Measurements from ENCODE around the gene NR6A1. TPM values are rescaled to one million over a fixed set of nuclear protein-coding genes. Genes with fewer than 3 reads are reported as not detected.

NR6A1 gene
- total RNA-seq, 1 donor from 2014 or later, result 0.53 TPM

- intact Hi-C loops (cut with DNase I), result loop anchor here (5.0 kb wide), 1 partner anchor 44 kb away; no protein-coding TSS in a partner anchor
- Histone ChIP-seq H3K27me3 (no peaks in the 10 kb centered on the region), H3K27ac (peak overlapping the region in 1 of 2 donors; percentile 12), H3K4me3 (no peak overlapping the region), H3K36me3 (no peaks in the 10 kb centered on the region), H3K4me1 (no peaks in the 10 kb centered on the region), H3K9me3 (no peaks in the 10 kb centered on the region)
- TF ChIP-seq, protein P1, sequence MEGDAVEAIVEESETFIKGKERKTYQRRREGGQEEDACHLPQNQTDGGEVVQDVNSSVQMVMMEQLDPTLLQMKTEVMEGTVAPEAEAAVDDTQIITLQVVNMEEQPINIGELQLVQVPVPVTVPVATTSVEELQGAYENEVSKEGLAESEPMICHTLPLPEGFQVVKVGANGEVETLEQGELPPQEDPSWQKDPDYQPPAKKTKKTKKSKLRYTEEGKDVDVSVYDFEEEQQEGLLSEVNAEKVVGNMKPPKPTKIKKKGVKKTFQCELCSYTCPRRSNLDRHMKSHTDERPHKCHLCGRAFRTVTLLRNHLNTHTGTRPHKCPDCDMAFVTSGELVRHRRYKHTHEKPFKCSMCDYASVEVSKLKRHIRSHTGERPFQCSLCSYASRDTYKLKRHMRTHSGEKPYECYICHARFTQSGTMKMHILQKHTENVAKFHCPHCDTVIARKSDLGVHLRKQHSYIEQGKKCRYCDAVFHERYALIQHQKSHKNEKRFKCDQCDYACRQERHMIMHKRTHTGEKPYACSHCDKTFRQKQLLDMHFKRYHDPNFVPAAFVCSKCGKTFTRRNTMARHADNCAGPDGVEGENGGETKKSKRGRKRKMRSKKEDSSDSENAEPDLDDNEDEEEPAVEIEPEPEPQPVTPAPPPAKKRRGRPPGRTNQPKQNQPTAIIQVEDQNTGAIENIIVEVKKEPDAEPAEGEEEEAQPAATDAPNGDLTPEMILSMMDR (IDR thresholded peaks at IDR 0.05), result no peak
- no peak for DNase-seq (ENCODE audit: low spot score in 2 of 2)
Measured at GRCh38 chr9:124793015-124793541, 22.0 kb upstream of the NR6A1 start.

DNA sequence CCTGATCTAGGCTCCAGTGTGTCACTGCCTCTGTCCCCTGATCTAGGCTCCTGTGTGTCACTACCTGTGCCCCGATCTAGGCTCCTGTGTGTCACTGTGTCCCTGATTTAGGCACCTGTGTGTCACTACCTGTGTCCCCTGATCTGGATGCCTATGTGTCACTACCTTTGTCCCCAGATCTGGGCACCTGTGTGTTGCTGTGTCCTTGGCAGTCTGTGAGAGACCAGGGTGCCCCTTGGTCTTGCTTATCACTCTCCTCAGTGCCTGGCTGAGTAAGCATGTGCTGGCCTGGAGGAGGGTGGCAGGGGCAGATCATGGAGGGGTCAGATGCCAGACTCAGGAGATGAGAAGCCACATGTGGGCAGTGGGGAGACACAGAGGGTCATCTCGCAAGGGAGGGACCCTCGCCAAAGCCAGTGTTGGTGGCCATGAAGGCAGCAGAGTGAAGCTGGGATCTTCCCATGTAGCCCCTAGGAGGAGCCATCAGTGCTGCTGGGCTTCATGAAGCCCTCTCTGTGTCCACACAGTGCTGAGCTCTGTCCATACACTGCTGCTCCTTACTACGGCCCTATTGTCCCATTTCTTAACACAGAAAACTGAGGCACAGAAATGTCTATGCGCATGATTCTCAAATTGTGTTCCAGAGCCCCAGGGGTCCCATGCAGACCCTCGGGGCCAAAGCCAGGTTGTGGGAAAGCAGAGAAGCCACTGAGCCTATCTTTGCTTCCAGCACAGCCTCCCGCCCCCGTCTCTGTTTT, 21.3 kb upstream of the NR6A1 start:
- H3K27ac ChIP-seq, result peak overlapping the region in 1 of 2 donors; percentile 12
- H3K9me3 ChIP-seq, result no peaks in the 10 kb centered on the region
- H3K4me3 ChIP-seq, result no peak overlapping the region
- TF ChIP-seq, protein P1 (IDR thresholded peaks at IDR 0.05), result no peak
- DNase-seq (ENCODE audit: low spot score in 2 of 2), result no peak
- no peaks in the 10 kb centered on the region for H3K27me3 ChIP-seq
- H3K36me3 ChIP-seq, result no peaks in the 10 kb centered on the region
- no peaks in the 10 kb centered on the region for H3K4me1 ChIP-seq
- intact Hi-C loops (cut with DNase I), result loop anchor here (5.0 kb wide), 1 partner anchor 45 kb away; no protein-coding TSS in a partner anchor

DNA sequence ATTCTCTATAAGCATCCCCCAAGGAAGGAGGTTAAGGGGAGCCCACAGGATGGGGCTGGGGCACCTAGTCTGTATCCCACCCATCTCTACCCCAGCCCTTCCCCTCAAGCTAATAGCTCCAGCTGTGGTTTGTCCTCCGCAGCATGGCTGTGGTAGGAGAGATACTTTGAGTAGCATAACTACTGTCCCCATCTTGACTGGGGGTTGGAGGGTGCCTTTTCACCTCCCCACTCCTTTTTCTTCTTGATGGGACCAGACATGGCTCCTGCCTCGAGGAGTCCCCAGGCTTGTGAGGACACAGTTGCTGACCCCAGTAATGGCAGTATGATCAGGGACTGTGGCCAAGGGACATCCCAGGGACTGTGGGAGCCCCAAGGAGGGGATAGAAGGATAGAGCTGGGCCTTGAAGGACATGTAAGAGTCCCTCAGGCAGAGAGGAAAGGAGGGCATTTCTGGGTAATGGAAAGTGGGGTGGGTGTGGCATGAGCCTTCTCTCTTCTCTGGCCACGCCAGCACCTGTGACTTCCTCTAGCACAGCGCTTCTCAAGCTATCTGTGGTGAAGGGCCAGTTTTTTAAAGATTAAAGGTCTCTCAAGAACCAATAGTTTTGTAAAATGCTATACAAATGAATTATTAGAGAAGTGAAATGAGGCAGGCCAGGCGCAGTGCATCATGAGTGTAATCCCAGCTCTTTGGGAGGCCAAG, 19.8 kb upstream of the NR6A1 start:
- H3K4me1 ChIP-seq, result no peaks in the 10 kb centered on the region
- H3K9me3 ChIP-seq, result no peaks in the 10 kb centered on the region
- H3K27ac ChIP-seq, result no peak overlapping the region
- no peak for DNase-seq (ENCODE audit: low spot score in 2 of 2)
- H3K4me3 ChIP-seq, result no peak overlapping the region
- TF ChIP-seq, protein P1 (IDR thresholded peaks at IDR 0.05), result no peak
- no peaks in the 10 kb centered on the region for H3K36me3 ChIP-seq
- intact Hi-C loops (cut with DNase I), result loop anchor here (5.0 kb wide), 1 partner anchor 46 kb away; no protein-coding TSS in a partner anchor
- H3K27me3 ChIP-seq, result no peaks in the 10 kb centered on the region

DNA sequence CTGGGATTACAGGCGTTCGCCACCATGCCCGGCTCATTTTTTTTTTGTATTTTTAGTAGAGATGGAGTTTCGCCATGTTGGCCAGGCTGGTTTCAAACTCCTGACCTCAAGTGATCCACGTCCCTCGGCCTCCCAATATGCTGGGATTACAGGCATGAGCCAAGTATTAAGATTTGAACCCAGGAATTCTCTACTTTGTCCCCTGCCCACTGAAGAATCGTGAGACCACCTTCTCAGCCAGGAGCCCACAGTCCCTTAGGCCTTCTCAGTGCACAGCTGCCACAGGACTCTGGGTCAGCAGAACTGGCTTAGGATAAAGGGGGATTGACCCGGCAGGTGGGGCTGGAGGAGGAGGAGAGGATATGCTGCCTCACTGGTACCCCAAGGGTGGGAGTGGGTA, 19.2 kb upstream of the NR6A1 start:
- Histone ChIP-seq H3K36me3 (no peaks in the 10 kb centered on the region), H3K27me3 (no peaks in the 10 kb centered on the region), H3K27ac (no peak overlapping the region), H3K4me1 (no peaks in the 10 kb centered on the region), H3K9me3 (no peaks in the 10 kb centered on the region), H3K4me3 (no peak overlapping the region)
- DNase-seq (ENCODE audit: low spot score in 2 of 2), result no peak
- intact Hi-C loops (cut with DNase I), result loop anchor here (5.0 kb wide), 1 partner anchor 47 kb away; no protein-coding TSS in a partner anchor
- TF ChIP-seq, protein P1 (IDR thresholded peaks at IDR 0.05), result no peak

DNA sequence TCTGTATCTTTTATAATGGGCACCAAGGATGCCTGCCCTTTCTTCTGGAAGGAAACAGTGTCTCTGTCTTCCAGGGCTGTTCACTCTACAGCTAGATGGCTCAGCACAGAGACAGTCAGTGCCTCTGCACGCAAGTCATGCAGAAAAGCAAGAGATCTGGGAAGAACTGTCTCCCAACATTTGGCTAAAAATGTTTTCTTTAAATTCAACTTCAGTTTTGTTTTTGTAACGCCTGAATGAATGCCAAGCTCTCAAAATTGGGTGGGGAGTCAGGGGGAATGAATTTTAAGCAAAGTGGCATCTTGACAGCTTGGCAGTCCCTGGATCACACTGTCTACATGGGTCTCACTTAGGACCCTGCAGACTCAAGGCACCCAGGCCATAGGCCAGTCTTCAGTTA, 18.4 kb upstream of the NR6A1 start:
- TF ChIP-seq, protein P1 (IDR thresholded peaks at IDR 0.05), result no peak
- no peak overlapping the region for H3K4me3 ChIP-seq
- intact Hi-C loops (cut with DNase I), result no loop called here
- H3K36me3 ChIP-seq, result no peaks in the 10 kb centered on the region
- no peaks in the 10 kb centered on the region for H3K9me3 ChIP-seq
- no peaks in the 10 kb centered on the region for H3K4me1 ChIP-seq
- DNase-seq (ENCODE audit: low spot score in 2 of 2), result no peak
- H3K27ac ChIP-seq, result no peak overlapping the region
- H3K27me3 ChIP-seq, result no peaks in the 10 kb centered on the region

Data from ascending aorta (tissue), 2 donors.